ENCODE measurements around the gene MEI4.

GRCh38 chr6:77880501-77880900, 227.7 kb downstream of the MEI4 start:
- TF ChIP-seq, protein P1, sequence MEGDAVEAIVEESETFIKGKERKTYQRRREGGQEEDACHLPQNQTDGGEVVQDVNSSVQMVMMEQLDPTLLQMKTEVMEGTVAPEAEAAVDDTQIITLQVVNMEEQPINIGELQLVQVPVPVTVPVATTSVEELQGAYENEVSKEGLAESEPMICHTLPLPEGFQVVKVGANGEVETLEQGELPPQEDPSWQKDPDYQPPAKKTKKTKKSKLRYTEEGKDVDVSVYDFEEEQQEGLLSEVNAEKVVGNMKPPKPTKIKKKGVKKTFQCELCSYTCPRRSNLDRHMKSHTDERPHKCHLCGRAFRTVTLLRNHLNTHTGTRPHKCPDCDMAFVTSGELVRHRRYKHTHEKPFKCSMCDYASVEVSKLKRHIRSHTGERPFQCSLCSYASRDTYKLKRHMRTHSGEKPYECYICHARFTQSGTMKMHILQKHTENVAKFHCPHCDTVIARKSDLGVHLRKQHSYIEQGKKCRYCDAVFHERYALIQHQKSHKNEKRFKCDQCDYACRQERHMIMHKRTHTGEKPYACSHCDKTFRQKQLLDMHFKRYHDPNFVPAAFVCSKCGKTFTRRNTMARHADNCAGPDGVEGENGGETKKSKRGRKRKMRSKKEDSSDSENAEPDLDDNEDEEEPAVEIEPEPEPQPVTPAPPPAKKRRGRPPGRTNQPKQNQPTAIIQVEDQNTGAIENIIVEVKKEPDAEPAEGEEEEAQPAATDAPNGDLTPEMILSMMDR (optimal IDR thresholded peaks at IDR 0.05 in 1 of 3, IDR thresholded peaks at IDR 0.05 in 1 of 3, conservative IDR thresholded peaks at IDR 0.05 in 1 of 3; ENCODE audit: extremely low read depth in 1 of 3, insufficient read depth in 2 of 3, low read length in 3 of 3): no peak
- TF ChIP-seq EZH2 (IDR thresholded peaks at IDR 0.05; ENCODE audit: low read length): no peak

Data from keratinocyte (primary cell).